K562 (cell line): ENCODE data around the gene RPL10A. TPM values are rescaled to one million over a fixed set of nuclear protein-coding genes. Genes with fewer than 3 reads are reported as not detected.

Experiments
- BCLAF1 ChIP-seq, 2 experiments: fragments of 450-650 bp in 1 of 2; IDR thresholded peaks; 2 replicates each; pipeline ENCODE4 v1.6.1; 2011 to 2017; ENCODE audit warnings: low read depth in 2 of 2, antibody characterized with exemption in 1 of 2, borderline replicate concordance in 1 of 2, low read length in 1 of 2, mild to moderate bottlenecking in 1 of 2, mixed read lengths in 1 of 2; ENCODE audit not compliant: control insufficient read depth in 1 of 2
- BCOR ChIP-seq: fragments of 450-650 bp; IDR thresholded peaks from 2 replicates; pipeline ENCODE4 v1.6.1; 2016
- CREB5 ChIP-seq: fragments of 250-450 bp; sonication (Bioruptor Pico); IDR thresholded peaks from 2 replicates; pipeline ENCODE4 v1.5.0; 2020; ENCODE audit warnings: mild to moderate bottlenecking
- MED1 ChIP-seq: sonication (generic); formaldehyde crosslinking; IDR thresholded peaks from 2 replicates; pipeline ENCODE4 v1.8.1; 2023; ENCODE audit warnings: missing genetic modification reagents, borderline replicate concordance
- PHF21A ChIP-seq: fragments of 450-650 bp; IDR thresholded peaks from 2 replicates; pipeline ENCODE4 v1.6.1; 2017; ENCODE audit warnings: low read depth, borderline replicate concordance
- SIN3A ChIP-seq, 2 experiments: fragments of 150-350 bp in 1 of 2; IDR thresholded peaks; 2 replicates each; pipeline ENCODE4 v1.6.1; 2011 to 2016; ENCODE audit warnings: borderline replicate concordance in 2 of 2, low read depth in 2 of 2, low read length in 2 of 2, mild to moderate bottlenecking in 2 of 2, moderate library complexity in 2 of 2; ENCODE audit not compliant: control insufficient read depth in 1 of 2
- SIRT6 ChIP-seq: IDR thresholded peaks from one replicate; pipeline ENCODE4 v1.6.1; 2012; ENCODE audit warnings: low read depth, mild to moderate bottlenecking, control low read depth, inconsistent platforms, low read length, moderate library complexity
- SLC30A9 ChIP-seq: fragments of 250-450 bp; sonication (Bioruptor Pico); IDR thresholded peaks from 2 replicates; pipeline ENCODE4 v1.8.0; 2022; ENCODE audit warnings: mild to moderate bottlenecking, moderate library complexity
- USF2 ChIP-seq: sonication (generic); formaldehyde crosslinking; IDR thresholded peaks from 2 replicates; pipeline ENCODE4 v1.5.0; 2020; ENCODE audit warnings: missing genetic modification reagents
- ZNF263 ChIP-seq: sonication (generic); formaldehyde crosslinking; IDR thresholded peaks from 2 replicates; pipeline ENCODE4 v1.8.0; 2022; ENCODE audit warnings: mild to moderate bottlenecking, missing genetic modification reagents, borderline replicate concordance
- ZNF395 ChIP-seq: fragments of 200-800 bp; sonication (Bioruptor generic); IDR thresholded peaks from 2 replicates; pipeline ENCODE4 v1.6.1; 2017; ENCODE audit warnings: missing genetic modification characterization, missing compliant biosample characterization
- ZNF592 ChIP-seq: fragments of 450-650 bp; IDR thresholded peaks from 2 replicates; pipeline ENCODE4 v1.6.1; 2017; ENCODE audit warnings: antibody characterized with exemption, mild to moderate bottlenecking
- ZNF707 ChIP-seq: fragments of 250-450 bp; sonication (Bioruptor Pico); conservative IDR thresholded peaks from 2 replicates; pipeline ENCODE4 v1.8.0; 2022; ENCODE audit warnings: inconsistent platforms, mild to moderate bottlenecking, moderate library complexity
- polyA plus RNA-seq, 8 experiments: library from polyadenylated mRNA; depleted of rRNA in 4 of 8; stranded (reverse) in 5 of 8; unstranded in 3 of 8; fragments of >200 nt; fragmentation: Nextera tagmentation in 2 of 8; fragmentation: Illumina TruSeq in 1 of 8; extraction: Ambion mirVana in 2 of 8; extraction: Trizol in 1 of 8; gene quantifications; 2 replicates each; pipeline versions ENCODE4 v1.2.1 to v1.2.3, GENCODE V29; 2011 to 2014; ENCODE audit warnings: inconsistent platforms in 1 of 8, missing spikeins in 1 of 8
- total RNA-seq, 7 experiments: library from RNA; depleted of rRNA in 6 of 7; stranded (reverse); fragments of >200 nt in 6 of 7; fragmentation: Illumina TruSeq in 2 of 7; extraction: Trizol in 2 of 7; gene quantifications; 2 replicates each; pipeline versions ENCODE4 v1.2.1 to v1.2.3, GENCODE V29; 2011 to 2021; ENCODE audit warnings: low replicate concordance in 1 of 7

The RPL10A gene
- total and polyA plus RNA-seq, 9 of the 15 experiments (the other 6 are each of a cell fraction or from before 2014, with no cell fraction given), result 1,589 to 3,237 (median 2,116) TPM

GRCh38 chr6:35474131-35474941 is 6.1 kb downstream of the RPL10A start (continued):
- TF ChIP-seq ZNF592 (no peak), USF2 (CRISPR knock-in tag) (no peak), SIN3A (IDR thresholded peaks at IDR 0.05; ENCODE audit: borderline replicate concordance in 2 of 2, control insufficient read depth in 1 of 2, low read depth in 2 of 2, low read length in 2 of 2) (no peak), SIRT6 (peak; percentile 2), ZNF395 (CRISPR knock-in tag) (no peak), ZNF263 (peak; percentile 23; the same call in 1 of the 2 replicates), SLC30A9 (CRISPR knock-in tag) (no peak), BCOR (no peak), PHF21A (no peak), ZNF707 (CRISPR knock-in tag) (no peak), BCLAF1 (IDR thresholded peaks at IDR 0.05; ENCODE audit: borderline replicate concordance in 1 of 2, control insufficient read depth in 1 of 2, low read depth in 2 of 2, low read length in 1 of 2) (no peak), MED1 (no peak), CREB5 (CRISPR knock-in tag) (no peak)
